GM06990 (cell line): ENCODE measurements around the gene DHRS13.
"Not testable (repeated sequence)": the region's sequence is repeated elsewhere in the genome, so short reads cannot be mapped to it uniquely, and the experiment has no call there.

Source experiments
- DNase-seq: peaks from one replicate; pipeline ENCODE4 v3.0.0-alpha.2; 2011; ENCODE audit not compliant: insufficient read length; ENCODE audit errors: extremely low read depth
- H3K27me3 ChIP-seq: replicated peaks from 2 replicates; pipeline ENCODE4 v1.6.0; 2011; ENCODE audit warnings: low read length; ENCODE audit not compliant: control insufficient read depth, insufficient read depth
- H3K36me3 ChIP-seq: 2 replicates; pipeline ENCODE4 v1.5.1; 2011; ENCODE audit warnings: low read length; ENCODE audit not compliant: control insufficient read depth, insufficient read depth
- H3K4me3 ChIP-seq: replicated peaks from 2 replicates; pipeline ENCODE4 v1.5.1; 2011; ENCODE audit warnings: low read depth, mild to moderate bottlenecking, control low read depth, low read length
- CTCF ChIP-seq: IDR thresholded peaks from 2 replicates; pipeline ENCODE4 v1.5.1; 2011; ENCODE audit warnings: low read length, control low read depth, mild to moderate bottlenecking, inconsistent platforms; ENCODE audit not compliant: insufficient read depth, poor library complexity, severe bottlenecking

DHRS13 gene

GRCh38 chr17:28849281-28849680, 53.6 kb downstream of the DHRS13 start:
- TF ChIP-seq CTCF: no peak
- DNase-seq: no peak
- Histone ChIP-seq H3K27me3 (no peaks in the 10 kb centered on the region), H3K36me3 (no peaks in the 10 kb centered on the region), H3K4me3 (no peak overlapping the region)

- peak; percentile 54 for TF ChIP-seq CTCF
- not testable (repeated sequence) for H3K27me3 ChIP-seq, H3K36me3 ChIP-seq, H3K4me3 ChIP-seq
- DNase-seq: peak; percentile 40
Observed at GRCh38 chr17:28848667-28849066, 54.2 kb downstream of the DHRS13 start.
